NCI-H2196 treated with DMSO at 0.1 percent for 48 hours (cell line): ENCODE measurements around the gene CRYGB.
"Not testable (repeated sequence)": the region's sequence is repeated elsewhere in the genome, so short reads cannot be mapped to it uniquely, and the experiment has no call there.

Source experiments
- DNase-seq: peaks from one replicate; lab custom pipeline; 2025; ENCODE audit not compliant: unreplicated experiment; lab: John Stamatoyannopoulos, UW

Gene CRYGB

GRCh38 chr2:208150956-208151355 lies 5.0 kb upstream of the CRYGB start:
- no peak for DNase-seq

- DNase-seq: no peak
Observed at GRCh38 chr2:208150094-208150493, 4.1 kb upstream of the CRYGB start.

- DNase-seq: no peak
Observed at GRCh38 chr2:208148803-208149202, 2.8 kb upstream of the CRYGB start.

GRCh38 chr2:208147759-208148158 lies 1.8 kb upstream of the CRYGB start:
- DNase-seq: no peak

- no peak for DNase-seq
Observed at GRCh38 chr2:208147008-208147407, 1.1 kb upstream of the CRYGB start.

- DNase-seq: no peak
Observed at GRCh38 chr2:208142925-208143799, 2.8 kb downstream of the CRYGB start.

- peak; percentile 36 for DNase-seq
Observed at GRCh38 chr2:208142240-208142924, 3.6 kb downstream of the CRYGB start.

- DNase-seq: no peak
Observed at GRCh38 chr2:208139447-208139846, 6.5 kb downstream of the CRYGB start.

- DNase-seq: not testable (repeated sequence)
Observed at GRCh38 chr2:208138334-208138733, 7.6 kb downstream of the CRYGB start.

- no peak for DNase-seq
Observed at GRCh38 chr2:208136716-208137094, 9.3 kb downstream of the CRYGB start.

GRCh38 chr2:208135794-208136715 lies 9.9 kb downstream of the CRYGB start:
- no peak for DNase-seq

GRCh38 chr2:208134928-208135586 lies 10.9 kb downstream of the CRYGB start:
- no peak for DNase-seq

GRCh38 chr2:208130712-208131110 lies 15.2 kb downstream of the CRYGB start:
- no peak for DNase-seq

- no peak for DNase-seq
Observed at GRCh38 chr2:208129744-208130711, 15.9 kb downstream of the CRYGB start, which contains the start of gene CRYGC. TSS of gene CRYGC (minus strand) at chr2:208129828. CDS start at chr2:208129792, 36 bp downstream.

GRCh38 chr2:208128136-208128535 lies 17.8 kb downstream of the CRYGB start:
- DNase-seq: no peak

GRCh38 chr2:208127090-208127489 lies 18.9 kb downstream of the CRYGB start:
- DNase-seq: no peak

GRCh38 chr2:208125251-208125650 lies 20.7 kb downstream of the CRYGB start:
- no peak for DNase-seq

GRCh38 chr2:208124013-208124715 lies 21.8 kb downstream of the CRYGB start, which contains the start of gene CRYGD:
TSS of gene CRYGD (minus strand) at chr2:208124524. CDS start at chr2:208124473, 51 bp downstream.
- DNase-seq: not testable (repeated sequence)

GRCh38 chr2:208122248-208122647 lies 23.7 kb downstream of the CRYGB start:
- no peak for DNase-seq
